ENCODE data around the gene KIF18B. TPM values are rescaled to one million over a fixed set of nuclear protein-coding genes. Genes with fewer than 3 reads are reported as not detected.

Gene KIF18B
- polyA plus RNA-seq, 1 experiment: 10.6 TPM

GRCh38 chr17:44921122-44921882, 26.3 kb downstream of the KIF18B start:
- TF ChIP-seq CTCF (IDR thresholded peaks at IDR 0.05; ENCODE audit: insufficient read depth, low read depth, low read length): 0 out of 2 replicates have a peak, but pooled peaks have one; percentile 21
- POLR2A ChIA-PET: no interaction called here
- no peaks in the 10 kb centered on the region for H3K27me3 ChIP-seq (ENCODE audit: control insufficient read depth, insufficient read depth, low read length)
- H3K36me3 ChIP-seq (ENCODE audit: control insufficient read depth, insufficient read depth, low read length): peaks cover 3% of the 10 kb centered on the region
- no peak overlapping the region for H3K4me3 ChIP-seq (ENCODE audit: low read depth, low read length)
- CTCF ChIA-PET: interaction anchor here (0.6 to 16.0 kb wide), 23 partner anchors 8 to 274 kb away, joined by 3 to 259 read pairs (median 9); partner anchors contain the start of genes ACBD4 and PLCD3
- DNase-seq (ENCODE audit: low read depth): no peak

GRCh38 chr17:44920565-44920940, 27.0 kb downstream of the KIF18B start:
- no peak for TF ChIP-seq CTCF (IDR thresholded peaks at IDR 0.05; ENCODE audit: insufficient read depth, low read depth, low read length)
- CTCF ChIA-PET: interaction anchor here (0.5 to 16.0 kb wide), 45 partner anchors 9 to 262 kb away, joined by 3 to 259 read pairs (median 5); partner anchors contain the start of genes ACBD4, EFTUD2 and PLCD3
- POLR2A ChIA-PET: no interaction called here
- Histone ChIP-seq H3K27me3 (ENCODE audit: control insufficient read depth, insufficient read depth, low read length) (no peaks in the 10 kb centered on the region), H3K36me3 (ENCODE audit: control insufficient read depth, insufficient read depth, low read length) (no peaks in the 10 kb centered on the region), H3K4me3 (ENCODE audit: low read depth, low read length) (no peak overlapping the region)
- no peak for DNase-seq (ENCODE audit: low read depth)

- Histone ChIP-seq H3K27me3 (ENCODE audit: control insufficient read depth, insufficient read depth, low read length) (no peaks in the 10 kb centered on the region), H3K4me3 (ENCODE audit: low read depth, low read length) (no peak overlapping the region), H3K36me3 (ENCODE audit: control insufficient read depth, insufficient read depth, low read length) (no peaks in the 10 kb centered on the region)
- no peak for DNase-seq (ENCODE audit: low read depth)
- POLR2A ChIA-PET: no interaction called here
- TF ChIP-seq CTCF (IDR thresholded peaks at IDR 0.05; ENCODE audit: insufficient read depth, low read depth, low read length): peak; percentile 85
- CTCF ChIA-PET: interaction anchor here (0.5 to 16.0 kb wide), 45 partner anchors 9 to 262 kb away, joined by 3 to 259 read pairs (median 5); partner anchors contain the start of genes ACBD4 and EFTUD2
Measured at GRCh38 chr17:44919885-44920564, 27.5 kb downstream of the KIF18B start.

- no peaks in the 10 kb centered on the region for H3K36me3 ChIP-seq (ENCODE audit: control insufficient read depth, insufficient read depth, low read length)
- CTCF ChIA-PET: interaction anchor here (0.6 to 16.0 kb wide), 25 partner anchors 9 to 216 kb away, joined by 3 to 259 read pairs (median 8); partner anchors contain the start of gene ACBD4
- POLR2A ChIA-PET: no interaction called here
Measured at GRCh38 chr17:44919411-44919810, 28.2 kb downstream of the KIF18B start.

More at GRCh38 chr17:44919411-44919810, 28.2 kb downstream of the KIF18B start:
- DNase-seq (ENCODE audit: low read depth): no peak
- TF ChIP-seq CTCF (IDR thresholded peaks at IDR 0.05; ENCODE audit: insufficient read depth, low read depth, low read length): no peak
- Histone ChIP-seq H3K27me3 (ENCODE audit: control insufficient read depth, insufficient read depth, low read length) (no peaks in the 10 kb centered on the region), H3K4me3 (ENCODE audit: low read depth, low read length) (no peak overlapping the region)

Measured in BJ (cell line).